IgD-negative memory B cell (primary cell): Measurements from ENCODE around the gene ACVR1B. TPM values are rescaled to one million over a fixed set of nuclear protein-coding genes. Genes with fewer than 3 reads are reported as not detected.
A peak's percentile ranks its signal among the peaks of the same experiment; 100 is the strongest.

Experiments
- H3K27ac Mint-ChIP-seq, 3 donors: one replicate each; pipeline ENCODE4 v1.8.0; 2020 to 2022; ENCODE audit warnings: mild to moderate bottlenecking in 3 of 3, mixed read lengths in 3 of 3, moderate library complexity in 1 of 3
- H3K27me3 Mint-ChIP-seq: one replicate; pipeline ENCODE4 v1.8.0; 2021; ENCODE audit warnings: mixed read lengths
- H3K36me3 Mint-ChIP-seq: one replicate; pipeline ENCODE4 v1.8.0; 2020; ENCODE audit warnings: mild to moderate bottlenecking, mixed read lengths
- H3K4me1 Mint-ChIP-seq, 3 donors: one replicate each; pipeline ENCODE4 v1.8.0; 2020 to 2022; ENCODE audit warnings: mixed read lengths in 3 of 3, mild to moderate bottlenecking in 1 of 3
- H3K4me3 Mint-ChIP-seq, 4 donors: one replicate each; pipeline ENCODE4 v1.8.0; 2020 to 2022; ENCODE audit warnings: mild to moderate bottlenecking in 4 of 4, mixed read lengths in 4 of 4, moderate library complexity in 3 of 4
- H3K9me3 Mint-ChIP-seq, 3 donors: one replicate each; pipeline ENCODE4 v1.8.0; 2020 to 2021; ENCODE audit warnings: mixed read lengths in 3 of 3, mild to moderate bottlenecking in 1 of 3
- polyA plus RNA-seq: library from polyadenylated mRNA; unstranded; fragments of 300-500 nt; fragmentation: Illumina TruSeq; gene quantifications from one replicate; pipeline ENCODE4 v1.2.3, GENCODE V29; 2021

Gene ACVR1B
- polyA plus RNA-seq, 1 donor from 2014 or later, result 0.90 TPM

GRCh38 chr12:51980051-51980808 lies 28.7 kb downstream of the ACVR1B start:
- Mint-ChIP-seq H3K9me3 (no peaks in the 10 kb centered on the region), H3K27ac (no peak overlapping the region), H3K36me3 (peaks cover 6% of the 10 kb centered on the region), H3K4me1 (peaks cover 8 to 11% (median 10%) of the 10 kb centered on the region in 3 donors), H3K27me3 (no peaks in the 10 kb centered on the region), H3K4me3 (peak overlapping the region in 1 of 4 donors; percentile 63)

DNA sequence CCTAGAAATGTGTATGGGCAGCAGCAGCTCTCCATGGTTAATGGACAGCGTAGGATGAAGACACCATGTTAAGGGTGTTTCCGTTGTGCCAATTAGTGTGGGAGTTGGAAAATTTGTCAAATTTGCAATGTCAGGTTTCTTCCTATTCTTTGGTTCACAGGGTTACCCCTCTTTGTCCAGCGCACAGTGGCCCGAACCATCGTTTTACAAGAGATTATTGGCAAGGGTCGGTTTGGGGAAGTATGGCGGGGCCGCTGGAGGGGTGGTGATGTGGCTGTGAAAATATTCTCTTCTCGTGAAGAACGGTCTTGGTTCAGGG lies 29.3 kb downstream of the ACVR1B start:
- Mint-ChIP-seq H3K9me3 (no peaks in the 10 kb centered on the region), H3K4me1 (peaks cover 8 to 11% (median 9%) of the 10 kb centered on the region in 3 donors), H3K27ac (no peak overlapping the region), H3K4me3 (no peak overlapping the region), H3K27me3 (no peaks in the 10 kb centered on the region), H3K36me3 (peaks cover 5% of the 10 kb centered on the region)

GRCh38 chr12:51984657-51985056 lies 33.2 kb downstream of the ACVR1B start:
- H3K9me3 Mint-ChIP-seq, result no peaks in the 10 kb centered on the region
- peaks cover 3% of the 10 kb centered on the region for H3K36me3 Mint-ChIP-seq
- H3K27me3 Mint-ChIP-seq, result no peaks in the 10 kb centered on the region
- peaks cover 8 to 11% (median 9%) of the 10 kb centered on the region in 3 donors for H3K4me1 Mint-ChIP-seq
- no peak overlapping the region for H3K27ac Mint-ChIP-seq
- no peak overlapping the region for H3K4me3 Mint-ChIP-seq

GRCh38 chr12:51985154-51985835 lies 33.8 kb downstream of the ACVR1B start:
- no peak overlapping the region for H3K4me3 Mint-ChIP-seq
- H3K27ac Mint-ChIP-seq, result peak overlapping the region in 1 of 3 donors; percentile 43
- H3K9me3 Mint-ChIP-seq, result no peaks in the 10 kb centered on the region
- peaks cover 3% of the 10 kb centered on the region for H3K36me3 Mint-ChIP-seq
- H3K27me3 Mint-ChIP-seq, result no peaks in the 10 kb centered on the region
- H3K4me1 Mint-ChIP-seq, result peaks cover 4 to 6% (median 5%) of the 10 kb centered on the region in 3 donors

DNA sequence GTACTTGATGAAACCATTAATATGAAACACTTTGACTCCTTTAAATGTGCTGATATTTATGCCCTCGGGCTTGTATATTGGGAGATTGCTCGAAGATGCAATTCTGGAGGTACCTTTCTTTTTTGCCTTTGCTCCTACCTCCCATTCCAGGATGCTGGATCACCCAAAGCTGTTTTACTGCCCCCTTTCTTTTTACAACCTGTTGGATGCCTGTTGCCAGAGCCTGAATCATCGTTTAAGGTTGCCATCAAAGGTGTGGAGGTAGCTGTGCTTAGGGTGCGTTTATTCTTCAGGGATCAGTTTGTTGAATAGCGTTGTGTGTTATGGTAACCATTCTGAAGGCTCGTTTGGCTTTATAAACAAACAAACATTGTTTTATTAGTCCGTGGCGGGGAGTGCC lies 35.3 kb downstream of the ACVR1B start:
- H3K9me3 Mint-ChIP-seq, result no peaks in the 10 kb centered on the region
- no peak overlapping the region for H3K4me3 Mint-ChIP-seq
- H3K4me1 Mint-ChIP-seq, result no peaks in the 10 kb centered on the region
- no peaks in the 10 kb centered on the region for H3K27me3 Mint-ChIP-seq
- H3K27ac Mint-ChIP-seq, result no peak overlapping the region
- H3K36me3 Mint-ChIP-seq, result peaks cover 1% of the 10 kb centered on the region

DNA sequence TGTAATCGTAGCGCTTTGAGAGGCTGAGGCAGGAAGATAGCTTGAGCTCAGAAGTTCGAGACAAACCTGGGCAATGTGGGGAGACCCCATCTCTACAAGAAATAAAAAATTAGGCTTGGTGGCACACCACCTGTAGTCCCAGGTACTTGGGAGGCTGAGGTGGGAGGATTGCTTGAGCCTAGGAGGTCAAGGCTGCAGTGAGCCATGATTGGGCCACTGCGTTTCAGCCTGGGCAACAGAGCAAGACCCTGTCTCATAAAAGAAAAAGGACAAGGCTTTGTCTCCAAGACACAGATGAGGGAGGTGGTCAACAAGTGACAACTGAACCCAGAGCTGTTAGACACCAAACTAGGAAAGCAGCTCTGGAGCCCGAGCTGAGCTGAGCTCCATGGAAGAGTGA lies 40.7 kb downstream of the ACVR1B start:
- no peaks in the 10 kb centered on the region for H3K36me3 Mint-ChIP-seq
- no peak overlapping the region for H3K27ac Mint-ChIP-seq
- H3K27me3 Mint-ChIP-seq, result peaks cover 2% of the 10 kb centered on the region
- H3K4me3 Mint-ChIP-seq, result no peak overlapping the region
- H3K9me3 Mint-ChIP-seq, result no peaks in the 10 kb centered on the region
- H3K4me1 Mint-ChIP-seq, result peaks cover 0 to 3% (median 0%) of the 10 kb centered on the region in 3 donors

GRCh38 chr12:51994539-51994820 lies 43.0 kb downstream of the ACVR1B start:
- H3K27ac Mint-ChIP-seq, result no peak overlapping the region
- no peak overlapping the region for H3K4me3 Mint-ChIP-seq
- no peaks in the 10 kb centered on the region for H3K36me3 Mint-ChIP-seq
- H3K4me1 Mint-ChIP-seq, result peaks cover 0 to 3% (median 0%) of the 10 kb centered on the region in 3 donors
- H3K27me3 Mint-ChIP-seq, result peaks cover 2% of the 10 kb centered on the region
- H3K9me3 Mint-ChIP-seq, result no peaks in the 10 kb centered on the region

GRCh38 chr12:51994959-51995358 lies 43.5 kb downstream of the ACVR1B start:
- no peak overlapping the region for H3K27ac Mint-ChIP-seq

DNA sequence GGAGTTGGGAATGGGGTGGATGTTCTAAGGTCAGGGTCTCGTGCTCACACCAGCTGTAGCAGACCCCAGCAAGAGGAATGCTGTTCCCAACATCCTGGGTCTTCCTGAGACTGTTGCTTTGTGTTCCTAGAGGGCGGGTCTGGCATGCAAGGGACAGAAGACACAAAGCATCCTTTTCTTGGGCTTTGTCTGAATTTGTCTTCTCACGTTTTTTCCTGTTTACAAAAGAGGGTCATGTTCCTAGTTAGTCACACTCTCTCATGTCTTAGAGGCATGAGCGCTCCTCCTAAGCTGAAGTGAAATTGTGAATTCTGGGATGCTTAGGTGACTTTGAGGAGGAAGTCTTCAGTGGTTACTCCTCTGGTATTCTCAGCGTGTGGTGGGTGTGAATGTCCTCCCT lies 45.6 kb downstream of the ACVR1B start:
- H3K4me3 Mint-ChIP-seq, result no peak overlapping the region
- no peaks in the 10 kb centered on the region for H3K36me3 Mint-ChIP-seq
- H3K9me3 Mint-ChIP-seq, result no peaks in the 10 kb centered on the region
- no peak overlapping the region for H3K27ac Mint-ChIP-seq
- H3K4me1 Mint-ChIP-seq, result peaks cover 0 to 3% (median 0%) of the 10 kb centered on the region in 3 donors
- peaks cover 2% of the 10 kb centered on the region for H3K27me3 Mint-ChIP-seq

More at GRCh38 chr12:51994959-51995358, 43.5 kb downstream of the ACVR1B start:
- no peak overlapping the region for H3K4me3 Mint-ChIP-seq
- peaks cover 2% of the 10 kb centered on the region for H3K27me3 Mint-ChIP-seq
- H3K9me3 Mint-ChIP-seq, result no peaks in the 10 kb centered on the region
- peaks cover 0 to 3% (median 0%) of the 10 kb centered on the region in 3 donors for H3K4me1 Mint-ChIP-seq
- no peaks in the 10 kb centered on the region for H3K36me3 Mint-ChIP-seq

DNA sequence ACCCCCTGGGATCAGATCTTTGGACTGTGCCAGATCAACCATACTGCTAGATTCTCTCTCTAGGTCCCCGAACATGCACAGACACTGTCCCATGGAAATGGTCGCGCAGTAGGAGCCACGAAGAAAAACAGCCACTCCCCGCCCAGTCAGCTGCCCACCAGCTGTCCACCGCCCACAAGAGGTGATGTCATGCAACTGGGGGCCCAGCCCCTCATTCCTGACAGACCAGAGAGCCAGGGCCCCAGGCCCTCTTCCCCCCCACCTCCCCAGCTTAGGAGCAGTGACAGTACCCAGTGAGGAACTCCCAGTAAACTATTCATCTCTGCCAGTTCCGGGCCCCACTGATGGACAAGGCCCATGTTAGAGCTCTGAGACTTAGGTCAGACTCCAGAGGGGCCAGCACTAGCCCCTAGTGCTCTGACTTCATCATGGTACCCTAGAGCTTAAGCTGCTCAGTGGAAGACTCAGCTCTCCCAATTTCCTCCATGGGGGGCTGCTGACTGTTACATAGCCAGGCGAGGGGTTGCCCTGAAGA lies 51.6 kb downstream of the ACVR1B start:
- H3K36me3 Mint-ChIP-seq, result no peaks in the 10 kb centered on the region
- peak overlapping the region in 2 of 3 donors; percentile 46 to 81 for H3K27ac Mint-ChIP-seq
- peaks cover 6 to 14% (median 11%) of the 10 kb centered on the region in 3 donors for H3K4me1 Mint-ChIP-seq
- peak overlapping the region in 1 of 4 donors; percentile 16 for H3K4me3 Mint-ChIP-seq
- H3K9me3 Mint-ChIP-seq, result no peaks in the 10 kb centered on the region
- peaks cover 2% of the 10 kb centered on the region for H3K27me3 Mint-ChIP-seq

DNA sequence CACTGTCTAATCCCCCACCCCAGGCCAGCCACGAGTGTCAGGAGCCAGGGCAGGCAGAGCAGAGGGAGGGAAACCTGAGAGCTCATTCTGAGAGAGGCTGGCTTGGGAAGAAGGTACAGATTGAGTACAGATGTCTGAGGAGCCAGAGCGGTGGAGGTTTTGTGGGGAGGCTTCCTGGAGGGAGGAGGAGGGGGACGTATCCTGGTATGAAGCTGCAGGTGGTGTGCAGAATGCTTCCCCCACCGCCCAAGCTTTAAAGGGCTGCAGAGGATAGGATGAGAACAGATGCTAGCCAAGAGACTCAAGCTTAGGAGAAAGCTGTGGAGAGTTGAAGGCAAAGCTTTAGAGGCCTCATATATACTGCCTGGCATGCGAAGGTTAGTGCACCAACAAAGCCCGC lies 52.1 kb downstream of the ACVR1B start:
- Mint-ChIP-seq H3K27ac (peak overlapping the region in 2 of 3 donors; percentile 46 to 81), H3K4me3 (peak overlapping the region in 1 of 4 donors; percentile 16)

DNA sequence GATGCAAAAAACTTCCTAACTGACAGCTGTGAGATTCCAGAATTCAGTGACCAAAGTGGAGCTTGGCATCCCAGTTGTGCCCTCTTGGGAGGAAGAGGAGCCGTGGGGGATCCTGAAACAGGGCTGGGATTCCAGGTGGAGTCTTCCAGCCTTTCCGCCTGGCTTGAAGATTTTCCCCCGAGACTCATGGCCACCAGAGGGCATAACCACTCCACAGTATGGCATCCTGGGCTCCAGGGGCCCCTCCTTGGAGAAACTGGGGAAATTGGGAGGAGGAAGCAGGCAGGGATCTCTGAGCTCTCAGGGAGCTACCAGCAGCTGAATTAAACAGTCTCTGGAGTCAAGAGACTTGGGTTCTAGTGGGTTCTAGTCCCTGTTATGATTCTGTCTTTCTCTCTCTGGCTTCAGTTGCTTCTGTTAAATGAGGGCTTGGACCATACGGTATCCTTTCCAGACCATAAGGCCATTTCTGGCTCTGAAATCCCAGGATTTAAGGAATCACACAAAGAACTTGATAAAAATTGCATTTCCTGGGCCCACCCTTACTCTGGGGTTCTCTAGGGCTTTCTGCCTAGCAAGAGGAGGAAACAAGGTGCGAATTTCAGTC lies 52.6 kb downstream of the ACVR1B start:
- Mint-ChIP-seq H3K9me3 (no peaks in the 10 kb centered on the region), H3K27ac (peak overlapping the region in 2 of 3 donors; percentile 47 to 81), H3K27me3 (peaks cover 4% of the 10 kb centered on the region), H3K36me3 (peaks cover 3% of the 10 kb centered on the region), H3K4me1 (peaks cover 9 to 16% (median 14%) of the 10 kb centered on the region in 3 donors), H3K4me3 (peak overlapping the region in 1 of 4 donors; percentile 31)

More for the DNA sequence above, 52.1 kb downstream of the ACVR1B start:
- H3K27me3 Mint-ChIP-seq, result peaks cover 4% of the 10 kb centered on the region
- H3K36me3 Mint-ChIP-seq, result peaks cover 3% of the 10 kb centered on the region
- H3K4me1 Mint-ChIP-seq, result peaks cover 9 to 15% (median 14%) of the 10 kb centered on the region in 3 donors
- no peaks in the 10 kb centered on the region for H3K9me3 Mint-ChIP-seq

- Mint-ChIP-seq H3K4me1 (peaks cover 9 to 19% (median 14%) of the 10 kb centered on the region in 3 donors), H3K36me3 (peaks cover 3% of the 10 kb centered on the region), H3K4me3 (peak overlapping the region; percentile 69 to 92 (median 86)), H3K9me3 (no peaks in the 10 kb centered on the region), H3K27ac (peak overlapping the region; percentile 88 to 98 (median 97)), H3K27me3 (peaks cover 4% of the 10 kb centered on the region)
These were observed 53.9 kb downstream of the ACVR1B start for GRCh38 chr12:52005218-52005902.

GRCh38 chr12:52005903-52006703 lies 54.6 kb downstream of the ACVR1B start:
- Mint-ChIP-seq H3K4me3 (peak overlapping the region; percentile 69 to 92 (median 86)), H3K9me3 (no peaks in the 10 kb centered on the region), H3K27ac (peak overlapping the region; percentile 88 to 98 (median 97)), H3K4me1 (peaks cover 12 to 19% (median 14%) of the 10 kb centered on the region in 3 donors), H3K27me3 (peaks cover 4% of the 10 kb centered on the region), H3K36me3 (peaks cover 3% of the 10 kb centered on the region)
